HG03039 (cell line): ENCODE data around the gene MAN1A2.

Experiments
- ATAC-seq: cut with Tn5 transposase; IDR thresholded peaks from one replicate; pipeline ENCODE4 v1.9.1; 2021; ENCODE audit warnings: mild to moderate bottlenecking, moderate library complexity; ENCODE audit not compliant: unreplicated experiment

Gene MAN1A2

DNA sequence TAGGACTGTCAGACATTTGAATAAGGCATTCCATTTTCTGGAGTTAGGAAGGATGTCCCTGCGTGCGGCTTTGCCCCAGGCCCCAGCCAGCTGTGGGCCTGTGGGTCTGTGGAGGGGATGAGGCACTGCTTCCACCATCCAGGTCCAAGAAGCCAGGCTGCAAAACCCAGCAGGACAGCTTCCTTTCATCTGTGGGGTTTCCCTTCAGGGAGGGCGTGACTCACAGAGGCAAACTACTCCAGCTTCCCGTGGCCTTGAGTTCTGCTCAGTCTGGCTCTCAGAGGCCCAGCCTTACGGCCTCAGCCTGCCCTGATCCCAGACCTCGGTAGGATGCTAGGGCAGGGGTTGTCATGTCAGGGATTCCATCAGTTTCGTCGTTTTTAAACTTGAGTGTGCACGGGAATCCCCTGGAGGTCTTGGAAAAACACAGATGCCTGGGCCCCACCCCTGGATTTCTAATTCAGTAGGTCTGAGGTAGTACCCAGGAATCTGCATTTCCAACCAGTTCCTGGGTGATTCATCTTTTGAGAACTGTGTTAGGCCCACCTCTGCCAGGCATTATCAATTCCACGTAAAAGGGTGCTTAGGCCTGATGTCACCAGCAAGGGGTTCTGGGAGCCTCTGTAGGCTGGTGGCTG lies 206.3 kb downstream of the MAN1A2 start:
- no peak for ATAC-seq

DNA sequence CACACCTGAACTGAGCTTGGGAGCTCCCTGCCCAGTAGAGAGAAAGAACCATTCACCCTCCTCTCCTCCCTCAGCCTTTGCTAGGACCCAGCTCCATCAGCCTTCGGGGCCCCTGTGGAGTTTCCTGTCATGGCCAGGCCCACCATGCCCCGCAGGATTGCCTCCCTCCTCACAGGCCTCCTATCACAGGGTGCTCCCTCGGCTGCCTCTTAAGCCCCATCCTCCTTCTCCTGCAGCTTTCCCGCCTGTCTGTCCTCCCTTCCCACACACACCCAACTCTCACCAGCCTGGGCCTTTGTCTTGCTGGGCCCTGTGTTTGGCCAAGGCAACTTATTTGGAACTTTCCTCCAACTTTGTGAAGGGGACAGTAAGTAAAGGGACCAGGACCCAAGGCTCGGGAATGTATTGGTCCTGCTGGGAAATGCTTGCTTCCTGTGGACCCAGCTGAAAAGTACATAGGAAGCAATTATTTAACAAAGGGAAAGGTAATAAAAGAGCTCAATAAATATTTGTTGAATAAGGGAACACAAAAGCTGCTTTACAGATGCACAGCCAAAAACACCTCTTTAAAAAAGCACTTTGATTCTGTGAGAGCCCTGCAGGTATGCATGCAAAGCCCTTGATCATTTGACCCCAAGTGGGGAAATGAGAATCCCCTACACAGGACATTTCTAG lies 207.0 kb downstream of the MAN1A2 start:
- ATAC-seq = no peak

DNA sequence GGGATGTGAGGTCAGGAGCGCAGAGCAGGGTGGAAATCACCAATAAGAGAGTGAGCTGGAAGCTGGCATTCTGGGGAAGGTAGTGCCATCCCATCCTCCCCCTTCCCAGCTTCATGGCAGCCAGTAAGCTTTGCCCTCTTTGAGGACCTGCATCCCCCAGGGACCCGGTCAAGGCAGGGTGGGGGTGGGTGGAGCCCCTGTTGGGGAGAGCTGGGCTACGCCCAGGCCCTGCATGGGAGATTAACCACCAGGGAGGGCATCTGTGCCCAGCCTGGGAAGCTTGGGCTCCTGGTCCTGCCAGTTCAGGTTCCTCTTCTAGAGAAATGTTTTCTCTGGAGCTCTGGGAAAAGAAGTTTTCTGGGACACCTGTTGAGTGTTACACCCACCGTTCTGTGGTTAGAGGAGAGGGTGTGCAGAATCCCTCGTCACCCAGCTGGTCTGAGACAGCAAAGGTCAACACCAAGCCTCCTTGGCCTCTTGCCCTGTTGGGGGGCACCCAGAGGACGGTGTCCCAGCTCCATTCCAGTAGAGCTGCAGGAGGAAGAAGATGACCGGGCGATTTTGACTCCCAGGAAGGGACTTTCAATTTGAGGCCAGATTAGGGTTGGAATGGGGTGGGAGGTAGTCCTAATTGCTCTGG lies 208.5 kb downstream of the MAN1A2 start:
- no peak for ATAC-seq

DNA sequence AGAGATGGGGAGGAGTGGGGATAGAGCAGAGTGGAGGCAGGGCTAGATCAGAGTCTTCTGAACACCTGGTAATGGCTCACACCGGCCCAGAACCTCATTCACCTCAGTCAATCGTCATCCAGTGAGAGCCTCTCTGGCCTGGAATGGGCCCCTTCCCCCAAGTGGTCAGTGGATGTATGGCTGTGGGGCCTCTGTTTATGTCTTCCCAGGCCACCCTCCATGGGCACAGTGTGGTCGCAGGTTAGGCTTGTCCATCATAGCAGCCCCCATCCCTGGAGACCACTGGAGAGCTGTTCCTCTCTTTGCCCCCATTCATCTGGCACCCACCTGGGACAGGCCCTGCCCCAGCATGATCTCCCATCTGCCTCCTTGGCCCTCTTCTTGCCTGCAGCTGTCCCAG lies 209.0 kb downstream of the MAN1A2 start:
- ATAC-seq = no peak

DNA sequence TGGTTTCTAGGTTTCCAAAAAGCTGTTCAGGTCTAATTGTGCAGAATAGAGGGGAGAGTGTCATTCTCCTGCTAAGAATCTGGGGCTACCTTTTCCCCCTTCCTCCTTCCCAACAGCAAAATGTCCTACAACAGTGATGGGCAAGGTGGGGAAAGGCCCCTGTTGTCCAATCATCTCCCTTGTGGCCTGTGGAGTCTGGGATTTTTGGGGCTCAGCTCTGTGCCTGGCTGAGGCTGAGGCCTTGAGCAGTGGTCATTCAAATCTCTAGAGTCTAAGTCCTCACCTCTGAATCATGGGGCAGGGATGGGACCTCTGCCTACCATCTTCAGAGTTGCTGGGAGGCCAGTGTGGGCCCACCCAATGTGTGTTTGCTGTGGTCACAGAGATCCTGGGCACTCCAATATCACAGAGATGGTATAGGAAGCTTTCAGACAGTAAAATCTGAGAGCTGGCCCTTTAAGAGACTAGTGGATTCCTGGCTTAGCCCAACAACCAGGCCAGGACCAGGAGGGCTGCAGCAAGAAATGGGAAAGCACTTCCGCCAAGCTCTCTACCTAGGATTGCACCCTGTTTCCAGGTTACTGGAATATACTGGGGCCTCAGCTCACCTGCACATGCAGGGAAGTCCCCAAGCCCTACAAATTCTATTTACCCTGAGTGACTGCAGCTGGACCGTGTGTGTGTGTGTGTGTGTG lies 210.1 kb downstream of the MAN1A2 start:
- no peak for ATAC-seq

DNA sequence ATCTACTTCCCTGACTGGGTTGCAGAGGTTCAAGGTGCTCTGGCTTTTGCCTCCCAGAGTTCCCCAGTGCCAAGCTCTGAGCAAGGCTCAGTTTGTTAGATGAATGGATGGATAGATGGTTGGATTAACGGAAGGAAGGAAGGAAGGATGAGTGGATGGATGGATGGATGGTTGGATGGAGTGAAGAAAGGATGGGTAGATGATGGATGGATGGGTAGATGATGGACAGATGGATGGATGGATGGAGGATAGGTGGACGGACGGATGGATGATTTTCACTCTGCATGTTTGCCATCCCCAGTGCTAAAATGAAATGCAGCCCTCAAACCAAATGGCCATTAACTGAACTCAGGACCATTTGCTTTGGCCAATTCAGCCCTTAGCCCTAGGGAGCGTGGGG lies 211.2 kb downstream of the MAN1A2 start:
- no peak for ATAC-seq
